HepG2 (cell line): ENCODE results near the gene FNDC8. TPM values are rescaled to one million over a fixed set of nuclear protein-coding genes. Genes with fewer than 3 reads are reported as not detected.
A peak's percentile ranks its signal among the peaks of the same experiment; 100 is the strongest.

ENCODE experiments used
- CEBPZ ChIP-seq: IDR thresholded peaks from 2 replicates; pipeline ENCODE4 v1.6.1; 2012; ENCODE audit warnings: low read length, improper control_type of control experiment
- DDIT3 ChIP-seq: sonication (generic); formaldehyde crosslinking; IDR thresholded peaks from 2 replicates; pipeline ENCODE4 v1.4.0; 2020; ENCODE audit warnings: mild to moderate bottlenecking, missing genetic modification reagents
- GMEB1 ChIP-seq: sonication (generic); formaldehyde crosslinking; IDR thresholded peaks from 2 replicates; pipeline ENCODE4 v1.5.1; 2020; ENCODE audit warnings: missing genetic modification reagents, mild to moderate bottlenecking, borderline replicate concordance
- HNRNPUL1 ChIP-seq: fragments of 200-400 bp; formaldehyde crosslinking; IDR thresholded peaks from 2 replicates; pipeline ENCODE4 v1.6.1; 2017; ENCODE audit warnings: low read depth, mild to moderate bottlenecking, low read length, moderate library complexity
- NCOA5 ChIP-seq: sonication (generic); formaldehyde crosslinking; IDR thresholded peaks from 2 replicates; pipeline ENCODE4 v1.4.0; 2020; ENCODE audit warnings: missing genetic modification reagents
- SAP130 ChIP-seq: IDR thresholded peaks from 2 replicates; pipeline ENCODE4 v1.6.1; 2016; ENCODE audit warnings: low read depth
- SRSF9 ChIP-seq: fragments of 200-400 bp; formaldehyde crosslinking; IDR thresholded peaks from 2 replicates; pipeline ENCODE4 v1.6.1; 2018; ENCODE audit warnings: borderline replicate concordance, mild to moderate bottlenecking, low read depth, low read length; ENCODE audit not compliant: insufficient read depth, poor library complexity, severe bottlenecking
- STAG1 ChIP-seq: sonication (generic); formaldehyde crosslinking; IDR thresholded peaks from 2 replicates; pipeline ENCODE4 v1.4.0; 2020; ENCODE audit warnings: missing genetic modification reagents
- TOE1 ChIP-seq: sonication (generic); formaldehyde crosslinking; IDR thresholded peaks from 2 replicates; pipeline ENCODE4 v1.4.0; 2020; ENCODE audit warnings: mild to moderate bottlenecking, missing genetic modification reagents
- TSC22D2 ChIP-seq: sonication (generic); formaldehyde crosslinking; IDR thresholded peaks from 2 replicates; pipeline ENCODE4 v1.5.1; 2020; ENCODE audit warnings: missing genetic modification reagents, mild to moderate bottlenecking, borderline replicate concordance
- YY1 ChIP-seq: IDR thresholded peaks from 2 replicates; pipeline ENCODE4 v1.6.1; 2011; ENCODE audit warnings: low read length, low read depth, moderate library complexity, mild to moderate bottlenecking; ENCODE audit not compliant: insufficient read depth, insufficient replicate concordance
- ZNF232 ChIP-seq: sonication (generic); formaldehyde crosslinking; IDR thresholded peaks from 2 replicates; pipeline ENCODE4 v1.4.0; 2020; ENCODE audit warnings: missing genetic modification reagents, borderline replicate concordance
- ZNF547 ChIP-seq: sonication (generic); formaldehyde crosslinking; IDR thresholded peaks from 2 replicates; pipeline ENCODE4 v1.5.1; 2020; ENCODE audit warnings: mild to moderate bottlenecking, missing genetic modification reagents
- ZNF562 ChIP-seq: sonication (generic); formaldehyde crosslinking; IDR thresholded peaks from 2 replicates; pipeline ENCODE4 v1.8.0; 2022; ENCODE audit warnings: missing genetic modification reagents, borderline replicate concordance
- polyA plus RNA-seq, 8 experiments: library from polyadenylated mRNA; depleted of rRNA in 3 of 8; stranded (reverse) in 7 of 8; unstranded in 1 of 8; fragments of >200 nt; fragmentation: Illumina TruSeq in 4 of 8; extraction: Trizol in 4 of 8; gene quantifications; 2 replicates each; pipeline versions ENCODE4 v1.2.1 to v1.2.3, GENCODE V29; 2011 to 2016; ENCODE audit warnings: low read depth in 4 of 8, missing spikeins in 1 of 8, mixed read lengths in 1 of 8; ENCODE audit not compliant: insufficient read depth in 1 of 8
- total RNA-seq, 5 experiments: library from RNA; depleted of rRNA; stranded (reverse); fragments of >200 nt; fragmentation: Illumina TruSeq; extraction: Trizol; gene quantifications; 2 replicates each; pipeline ENCODE4 v1.2.3, GENCODE V29; 2016; ENCODE audit warnings: low read depth in 1 of 5
- TF ChIP-seq, protein P1 (sequence below): sonication (generic); formaldehyde crosslinking; IDR thresholded peaks from 2 replicates; pipeline ENCODE4 v1.4.0; 2020; ENCODE audit warnings: missing genetic modification reagents, borderline replicate concordance
- TF ChIP-seq, protein P2 (sequence below): sonication (generic); formaldehyde crosslinking; IDR thresholded peaks from 2 replicates; pipeline ENCODE4 v1.5.1; 2020; ENCODE audit warnings: mild to moderate bottlenecking, missing genetic modification reagents

FNDC8 gene
- total and polyA plus RNA-seq, 2 of the 13 experiments (the other 11 are each of a cell fraction or from before 2014, with no cell fraction given): not detected

- TF ChIP-seq SRSF9: no peak
- TF ChIP-seq ZNF562 (CRISPR knock-in tag): no peak
- no peak for TF ChIP-seq TOE1
- no peak for TF ChIP-seq CEBPZ
- TF ChIP-seq ZNF547: no peak
- TF ChIP-seq ZNF232 (CRISPR knock-in tag): no peak; the same call in 1 of the 2 replicates
- TF ChIP-seq STAG1 (CRISPR knock-in tag): peak; percentile 40
- TF ChIP-seq DDIT3 (CRISPR knock-in tag): no peak
- no peak for TF ChIP-seq HNRNPUL1
- TF ChIP-seq YY1: peak; percentile 92
- TF ChIP-seq, protein P1, sequence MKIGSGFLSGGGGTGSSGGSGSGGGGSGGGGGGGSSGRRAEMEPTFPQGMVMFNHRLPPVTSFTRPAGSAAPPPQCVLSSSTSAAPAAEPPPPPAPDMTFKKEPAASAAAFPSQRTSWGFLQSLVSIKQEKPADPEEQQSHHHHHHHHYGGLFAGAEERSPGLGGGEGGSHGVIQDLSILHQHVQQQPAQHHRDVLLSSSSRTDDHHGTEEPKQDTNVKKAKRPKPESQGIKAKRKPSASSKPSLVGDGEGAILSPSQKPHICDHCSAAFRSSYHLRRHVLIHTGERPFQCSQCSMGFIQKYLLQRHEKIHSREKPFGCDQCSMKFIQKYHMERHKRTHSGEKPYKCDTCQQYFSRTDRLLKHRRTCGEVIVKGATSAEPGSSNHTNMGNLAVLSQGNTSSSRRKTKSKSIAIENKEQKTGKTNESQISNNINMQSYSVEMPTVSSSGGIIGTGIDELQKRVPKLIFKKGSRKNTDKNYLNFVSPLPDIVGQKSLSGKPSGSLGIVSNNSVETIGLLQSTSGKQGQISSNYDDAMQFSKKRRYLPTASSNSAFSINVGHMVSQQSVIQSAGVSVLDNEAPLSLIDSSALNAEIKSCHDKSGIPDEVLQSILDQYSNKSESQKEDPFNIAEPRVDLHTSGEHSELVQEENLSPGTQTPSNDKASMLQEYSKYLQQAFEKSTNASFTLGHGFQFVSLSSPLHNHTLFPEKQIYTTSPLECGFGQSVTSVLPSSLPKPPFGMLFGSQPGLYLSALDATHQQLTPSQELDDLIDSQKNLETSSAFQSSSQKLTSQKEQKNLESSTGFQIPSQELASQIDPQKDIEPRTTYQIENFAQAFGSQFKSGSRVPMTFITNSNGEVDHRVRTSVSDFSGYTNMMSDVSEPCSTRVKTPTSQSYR (CRISPR knock-in tag): peak; percentile 68
- TF ChIP-seq NCOA5 (CRISPR knock-in tag): no peak
- TF ChIP-seq GMEB1 (CRISPR knock-in tag): peak; percentile 92
- TF ChIP-seq TSC22D2 (CRISPR knock-in tag): peak; percentile 72; the same call in 1 of the 2 replicates
- TF ChIP-seq, protein P2, sequence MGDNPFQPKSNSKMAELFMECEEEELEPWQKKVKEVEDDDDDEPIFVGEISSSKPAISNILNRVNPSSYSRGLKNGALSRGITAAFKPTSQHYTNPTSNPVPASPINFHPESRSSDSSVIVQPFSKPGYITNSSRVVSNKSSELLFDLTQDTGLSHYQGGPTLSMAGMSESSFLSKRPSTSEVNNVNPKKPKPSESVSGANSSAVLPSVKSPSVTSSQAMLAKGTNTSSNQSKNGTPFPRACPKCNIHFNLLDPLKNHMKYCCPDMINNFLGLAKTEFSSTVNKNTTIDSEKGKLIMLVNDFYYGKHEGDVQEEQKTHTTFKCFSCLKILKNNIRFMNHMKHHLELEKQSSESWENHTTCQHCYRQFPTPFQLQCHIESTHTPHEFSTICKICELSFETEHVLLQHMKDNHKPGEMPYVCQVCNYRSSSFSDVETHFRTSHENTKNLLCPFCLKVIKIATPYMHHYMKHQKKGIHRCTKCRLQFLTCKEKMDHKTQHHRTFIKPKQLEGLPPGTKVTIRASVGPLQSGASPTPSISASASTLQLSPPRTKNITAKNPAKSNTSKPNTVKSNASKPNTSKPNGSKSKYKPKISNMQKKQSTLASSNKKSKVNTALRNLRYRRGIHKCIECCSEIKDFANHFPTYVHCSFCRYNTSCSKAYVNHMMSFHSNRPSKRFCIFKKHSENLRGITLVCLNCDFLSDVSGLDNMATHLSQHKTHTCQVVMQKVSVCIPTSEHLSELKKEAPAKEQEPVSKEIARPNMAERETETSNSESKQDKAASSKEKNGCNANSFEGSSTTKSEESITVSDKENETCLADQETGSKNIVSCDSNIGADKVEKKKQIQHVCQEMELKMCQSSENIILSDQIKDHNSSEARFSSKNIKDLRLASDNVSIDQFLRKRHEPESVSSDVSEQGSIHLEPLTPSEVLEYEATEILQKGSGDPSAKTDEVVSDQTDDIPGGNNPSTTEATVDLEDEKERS (CRISPR knock-in tag): peak; percentile 73; the same call in 1 of the 2 replicates
- peak; percentile 98 for TF ChIP-seq SAP130
Measured at GRCh38 chr17:35141681-35142466, 20.5 kb downstream of the FNDC8 start, which contains the start of gene NLE1 (continued).
